Measurements from ENCODE around the gene ADAMTS16. TPM values are rescaled to one million over a fixed set of nuclear protein-coding genes. Genes with fewer than 3 reads are reported as not detected.

ADAMTS16 gene
- total RNA-seq, 1 donor from 2014 or later, result 4.1 TPM

DNA sequence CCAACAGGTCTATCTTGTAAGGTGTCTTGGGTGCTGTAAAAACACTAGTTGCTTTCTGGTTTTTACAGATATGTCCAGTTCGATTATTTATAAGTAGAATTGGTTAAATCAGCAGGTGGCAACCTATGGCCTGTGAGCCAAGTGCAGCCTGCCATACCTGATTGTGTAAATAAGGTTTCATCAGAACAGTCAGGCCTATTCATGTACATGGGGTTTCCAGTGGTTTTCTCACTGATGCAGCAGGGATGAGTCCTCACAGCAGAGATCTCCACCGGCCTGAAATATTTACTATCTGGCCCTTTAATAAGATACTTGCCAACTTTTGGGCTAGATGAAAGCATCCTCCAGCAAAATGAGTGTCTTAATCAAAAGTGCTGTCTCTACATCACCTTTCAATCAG, 149.4 kb downstream of the ADAMTS16 start:
- Mint-ChIP-seq H3K4me1 (no peaks in the 10 kb centered on the region), H3K36me3 (no peaks in the 10 kb centered on the region), H3K27ac (no peak overlapping the region), H3K4me3 (no peak overlapping the region), H3K27me3 (ENCODE audit: insufficient read depth, low read depth) (peaks cover 6% of the 10 kb centered on the region), H3K9me3 (peaks cover 6% of the 10 kb centered on the region)
- Histone ChIP-seq H3F3A (ENCODE audit: low read depth) (no peaks in the 10 kb centered on the region), H3K4me2 (no peak overlapping the region), H3K4me1 (no peaks in the 10 kb centered on the region), H3K9me3 (ENCODE audit: low read depth) (no peaks in the 10 kb centered on the region), H4K20me1 (ENCODE audit: low read depth) (no peaks in the 10 kb centered on the region), H3K4me3 (no peak overlapping the region), H3K36me3 (no peaks in the 10 kb centered on the region), H2AFZ (replicated peaks) (no peak overlapping the region), H3K27ac (no peak overlapping the region), H3K27me3 (no peaks in the 10 kb centered on the region), H3K9ac (no peak overlapping the region), H3K79me2 (ENCODE audit: low read depth) (no peaks in the 10 kb centered on the region)
- no peak for DNase-seq (ENCODE audit: low spot score)
- no peak for TF ChIP-seq EZH2 (IDR thresholded peaks at IDR 0.05)
- TF ChIP-seq, protein P1, sequence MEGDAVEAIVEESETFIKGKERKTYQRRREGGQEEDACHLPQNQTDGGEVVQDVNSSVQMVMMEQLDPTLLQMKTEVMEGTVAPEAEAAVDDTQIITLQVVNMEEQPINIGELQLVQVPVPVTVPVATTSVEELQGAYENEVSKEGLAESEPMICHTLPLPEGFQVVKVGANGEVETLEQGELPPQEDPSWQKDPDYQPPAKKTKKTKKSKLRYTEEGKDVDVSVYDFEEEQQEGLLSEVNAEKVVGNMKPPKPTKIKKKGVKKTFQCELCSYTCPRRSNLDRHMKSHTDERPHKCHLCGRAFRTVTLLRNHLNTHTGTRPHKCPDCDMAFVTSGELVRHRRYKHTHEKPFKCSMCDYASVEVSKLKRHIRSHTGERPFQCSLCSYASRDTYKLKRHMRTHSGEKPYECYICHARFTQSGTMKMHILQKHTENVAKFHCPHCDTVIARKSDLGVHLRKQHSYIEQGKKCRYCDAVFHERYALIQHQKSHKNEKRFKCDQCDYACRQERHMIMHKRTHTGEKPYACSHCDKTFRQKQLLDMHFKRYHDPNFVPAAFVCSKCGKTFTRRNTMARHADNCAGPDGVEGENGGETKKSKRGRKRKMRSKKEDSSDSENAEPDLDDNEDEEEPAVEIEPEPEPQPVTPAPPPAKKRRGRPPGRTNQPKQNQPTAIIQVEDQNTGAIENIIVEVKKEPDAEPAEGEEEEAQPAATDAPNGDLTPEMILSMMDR (IDR thresholded peaks at IDR 0.05), result no peak
- no peak for TF ChIP-seq EZH2phosphoT487 (IDR thresholded peaks at IDR 0.05)

DNA sequence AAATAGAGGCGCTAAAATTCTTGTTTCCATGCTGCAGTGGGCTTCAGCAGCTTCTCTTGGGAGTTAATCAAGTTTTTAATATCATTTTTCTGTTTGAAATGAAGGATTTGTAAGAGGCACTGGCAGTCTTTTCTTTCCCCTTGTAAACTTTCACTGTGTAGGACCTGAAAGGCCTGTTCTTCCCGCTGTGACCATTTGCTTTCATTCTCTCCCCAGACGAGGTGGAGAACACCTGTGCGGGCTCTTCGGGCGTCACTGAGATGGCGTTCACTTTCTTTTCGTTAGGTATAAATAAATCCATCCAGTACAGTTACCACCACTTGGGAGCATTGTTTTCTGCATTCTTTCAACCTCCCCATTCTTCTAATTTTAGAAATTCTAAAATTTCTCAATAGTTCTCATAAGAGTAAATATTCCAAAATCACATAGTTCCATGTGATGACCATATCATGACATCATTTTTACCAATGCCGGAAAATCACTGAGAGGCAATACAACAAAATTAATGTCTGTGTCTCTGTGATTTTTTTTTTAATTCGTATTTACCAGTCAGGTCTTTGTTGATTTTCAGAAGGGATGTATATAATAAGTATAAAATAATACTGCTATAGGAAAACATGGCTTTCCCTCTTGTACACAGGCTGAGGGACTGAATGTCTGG, 150.7 kb downstream of the ADAMTS16 start:
- H3K4me3 ChIP-seq, result no peak overlapping the region
- no peaks in the 10 kb centered on the region for H3K9me3 ChIP-seq (ENCODE audit: low read depth)
- peaks cover 6% of the 10 kb centered on the region for H3K9me3 Mint-ChIP-seq
- no peak overlapping the region for H3K4me2 ChIP-seq
- H3K9ac ChIP-seq, result no peak overlapping the region
- no peaks in the 10 kb centered on the region for H3K36me3 Mint-ChIP-seq
- no peak overlapping the region for H3K27ac ChIP-seq
- no peak overlapping the region for H3K27ac Mint-ChIP-seq
- H2AFZ ChIP-seq (replicated peaks), result no peak overlapping the region
- no peaks in the 10 kb centered on the region for H3K36me3 ChIP-seq
- no peaks in the 10 kb centered on the region for H3F3A ChIP-seq (ENCODE audit: low read depth)
- DNase-seq (ENCODE audit: low spot score), result no peak
- H4K20me1 ChIP-seq (ENCODE audit: low read depth), result no peaks in the 10 kb centered on the region
- H3K4me1 Mint-ChIP-seq, result no peaks in the 10 kb centered on the region
- H3K79me2 ChIP-seq (ENCODE audit: low read depth), result no peaks in the 10 kb centered on the region
- TF ChIP-seq, protein P1 (IDR thresholded peaks at IDR 0.05), result no peak
- TF ChIP-seq EZH2 (IDR thresholded peaks at IDR 0.05) (no peak), EZH2phosphoT487 (IDR thresholded peaks at IDR 0.05) (no peak)
- H3K4me1 ChIP-seq, result no peaks in the 10 kb centered on the region
- no peak overlapping the region for H3K4me3 Mint-ChIP-seq
- H3K27me3 ChIP-seq, result no peaks in the 10 kb centered on the region
- peaks cover 6% of the 10 kb centered on the region for H3K27me3 Mint-ChIP-seq (ENCODE audit: insufficient read depth, low read depth)

DNA sequence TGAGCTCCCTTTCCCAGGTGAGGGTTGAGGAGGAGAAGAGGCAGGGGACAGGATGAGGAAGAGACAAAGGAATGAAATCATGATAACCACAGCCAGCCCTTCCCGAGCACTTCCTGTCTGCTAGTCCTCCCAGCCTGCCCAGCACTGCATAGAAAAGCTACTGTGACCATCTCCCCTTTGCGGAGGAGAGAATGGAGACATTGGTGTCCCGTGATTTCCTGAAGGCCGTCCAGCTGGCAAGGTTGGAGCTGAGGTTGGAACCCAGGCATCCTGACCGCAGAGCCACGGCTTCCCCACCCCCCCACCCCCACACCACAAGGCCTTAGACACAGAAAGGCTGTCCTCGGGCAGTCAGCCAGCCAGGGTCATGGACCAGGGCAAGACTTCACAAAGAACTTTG, 151.2 kb downstream of the ADAMTS16 start:
- H3K79me2 ChIP-seq (ENCODE audit: low read depth), result no peaks in the 10 kb centered on the region
- H3K4me2 ChIP-seq, result no peak overlapping the region
- Mint-ChIP-seq H3K36me3 (no peaks in the 10 kb centered on the region), H3K27ac (no peak overlapping the region), H3K4me1 (no peaks in the 10 kb centered on the region), H3K4me3 (no peak overlapping the region), H3K9me3 (peaks cover 6% of the 10 kb centered on the region), H3K27me3 (ENCODE audit: insufficient read depth, low read depth) (peaks cover 6% of the 10 kb centered on the region)
- no peaks in the 10 kb centered on the region for H4K20me1 ChIP-seq (ENCODE audit: low read depth)
- H3K9ac ChIP-seq, result no peak overlapping the region
- TF ChIP-seq EZH2phosphoT487 (IDR thresholded peaks at IDR 0.05), result no peak
- TF ChIP-seq, protein P1 (IDR thresholded peaks at IDR 0.05), result no peak
- TF ChIP-seq EZH2 (IDR thresholded peaks at IDR 0.05), result no peak
- no peaks in the 10 kb centered on the region for H3F3A ChIP-seq (ENCODE audit: low read depth)
- H3K4me1 ChIP-seq, result no peaks in the 10 kb centered on the region
- H3K36me3 ChIP-seq, result no peaks in the 10 kb centered on the region
- H3K4me3 ChIP-seq, result no peak overlapping the region
- no peaks in the 10 kb centered on the region for H3K9me3 ChIP-seq (ENCODE audit: low read depth)
- no peak overlapping the region for H2AFZ ChIP-seq (replicated peaks)
- no peaks in the 10 kb centered on the region for H3K27me3 ChIP-seq
- no peak overlapping the region for H3K27ac ChIP-seq
- no peak for DNase-seq (ENCODE audit: low spot score)

All from neural progenitor cell (in vitro differentiated cells).